ENCODE data around the gene OR13C5. TPM values are rescaled to one million over a fixed set of nuclear protein-coding genes. Genes with fewer than 3 reads are reported as not detected.

The OR13C5 gene
- total RNA-seq, 1 donor from 2014 or later: not detected

- Mint-ChIP-seq H3K27me3 (ENCODE audit: unreplicated experiment) (peaks cover 4% of the 10 kb centered on the region), H3K4me1 (ENCODE audit: low read depth, unreplicated experiment) (no peaks in the 10 kb centered on the region), H3K9me3 (ENCODE audit: unreplicated experiment) (peaks cover 3% of the 10 kb centered on the region), H3K4me3 (ENCODE audit: unreplicated experiment) (no peak overlapping the region), H3K27ac (ENCODE audit: unreplicated experiment) (no peak overlapping the region), H3K36me3 (ENCODE audit: unreplicated experiment) (peaks cover 6% of the 10 kb centered on the region)
- no peak for DNase-seq
- TF ChIP-seq, protein P1, sequence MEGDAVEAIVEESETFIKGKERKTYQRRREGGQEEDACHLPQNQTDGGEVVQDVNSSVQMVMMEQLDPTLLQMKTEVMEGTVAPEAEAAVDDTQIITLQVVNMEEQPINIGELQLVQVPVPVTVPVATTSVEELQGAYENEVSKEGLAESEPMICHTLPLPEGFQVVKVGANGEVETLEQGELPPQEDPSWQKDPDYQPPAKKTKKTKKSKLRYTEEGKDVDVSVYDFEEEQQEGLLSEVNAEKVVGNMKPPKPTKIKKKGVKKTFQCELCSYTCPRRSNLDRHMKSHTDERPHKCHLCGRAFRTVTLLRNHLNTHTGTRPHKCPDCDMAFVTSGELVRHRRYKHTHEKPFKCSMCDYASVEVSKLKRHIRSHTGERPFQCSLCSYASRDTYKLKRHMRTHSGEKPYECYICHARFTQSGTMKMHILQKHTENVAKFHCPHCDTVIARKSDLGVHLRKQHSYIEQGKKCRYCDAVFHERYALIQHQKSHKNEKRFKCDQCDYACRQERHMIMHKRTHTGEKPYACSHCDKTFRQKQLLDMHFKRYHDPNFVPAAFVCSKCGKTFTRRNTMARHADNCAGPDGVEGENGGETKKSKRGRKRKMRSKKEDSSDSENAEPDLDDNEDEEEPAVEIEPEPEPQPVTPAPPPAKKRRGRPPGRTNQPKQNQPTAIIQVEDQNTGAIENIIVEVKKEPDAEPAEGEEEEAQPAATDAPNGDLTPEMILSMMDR (IDR thresholded peaks at IDR 0.05; ENCODE audit: partially characterized antibody, unreplicated experiment): no peak
Measured at GRCh38 chr9:104553261-104553660, 46.0 kb downstream of the OR13C5 start.

Other genes starting within 250 kb of the OR13C5 start
- gene OR13F1, start 95.2 kb downstream of the OR13C5 start, total RNA-seq (ENCODE audit: unreplicated experiment): not detected
- not detected for gene OR13C4, start 72.2 kb downstream of the OR13C5 start, total RNA-seq (ENCODE audit: unreplicated experiment)
- gene OR13C3, start 62.6 kb downstream of the OR13C5 start, total RNA-seq (ENCODE audit: unreplicated experiment): not detected
- gene OR13C8, start 30.2 kb downstream of the OR13C5 start, total RNA-seq (ENCODE audit: unreplicated experiment): not detected
- not detected for gene OR13C2, start 6.2 kb upstream of the OR13C5 start, total RNA-seq (ENCODE audit: unreplicated experiment)
- not detected for gene OR13C9, start 18.8 kb upstream of the OR13C5 start, total RNA-seq (ENCODE audit: unreplicated experiment)
- not detected for gene OR13D1, start 95.1 kb upstream of the OR13C5 start, total RNA-seq (ENCODE audit: unreplicated experiment)
- gene NIPSNAP3A, start 148.3 kb upstream of the OR13C5 start, total RNA-seq (ENCODE audit: unreplicated experiment): 28.0 TPM
- gene NIPSNAP3B, start 164.7 kb upstream of the OR13C5 start, total RNA-seq (ENCODE audit: unreplicated experiment): 2.8 TPM